ENCODE data around the gene ZNF764. TPM values are rescaled to one million over a fixed set of nuclear protein-coding genes. Genes with fewer than 3 reads are reported as not detected.

ZNF764 gene
- total and polyA plus RNA-seq, 9 of the 15 experiments (the other 6 are each of a cell fraction or from before 2014, with no cell fraction given), result 0.69 to 10.1 (median 4.1) TPM

DNA sequence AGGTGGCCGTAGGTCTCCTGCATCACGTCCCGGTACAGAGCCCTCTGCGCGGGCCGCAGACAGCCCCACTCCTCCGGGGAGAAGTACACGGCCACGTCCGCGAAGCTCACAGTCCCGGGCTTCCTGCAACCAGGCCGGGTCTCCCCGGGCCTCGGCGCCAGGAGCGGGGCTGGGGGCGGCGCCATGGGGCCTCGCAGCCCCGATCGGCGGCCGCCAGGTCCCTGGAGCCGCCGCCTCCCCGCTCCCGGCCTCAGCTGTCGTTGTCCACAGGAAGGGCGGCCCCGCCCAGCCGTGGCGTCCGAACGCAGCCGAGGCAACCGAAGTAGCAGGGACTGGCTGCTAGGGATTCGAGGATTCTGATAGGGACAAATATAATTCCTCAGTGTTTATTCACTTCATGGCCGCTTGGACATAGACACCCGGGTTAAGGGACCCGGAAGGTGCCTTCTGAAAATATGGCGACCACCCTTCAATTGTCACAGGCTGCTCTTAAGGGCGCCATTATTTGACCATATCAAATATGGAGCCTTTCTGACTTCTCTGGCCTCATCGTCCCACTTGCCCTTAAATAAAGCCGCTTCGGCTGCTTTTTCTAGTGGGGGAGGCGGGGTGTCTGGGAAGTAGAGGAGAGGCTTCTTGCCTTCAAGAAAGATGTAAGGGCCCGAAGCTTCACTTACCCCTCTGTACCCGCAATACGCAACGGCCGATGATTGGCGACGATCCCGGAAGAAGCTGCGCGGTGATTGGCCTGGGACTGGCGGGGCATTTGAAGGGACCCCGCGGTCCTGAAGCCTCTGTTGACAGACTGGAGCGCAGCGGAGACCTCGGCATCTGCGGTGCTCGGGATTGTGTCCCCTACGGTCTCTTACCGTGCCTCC lies 13.5 kb upstream of the ZNF764 start, which contains the start of gene ZNF688 (continued):
- TF ChIP-seq SUPT5H (IDR thresholded peaks at IDR 0.05) (peak; percentile 61), ZNF3 (CRISPR knock-in tag; IDR thresholded peaks at IDR 0.05) (no peak), POLR2A (conservative IDR thresholded peaks at IDR 0.05) (peak; percentile 80), FOXP1 (CRISPR knock-in tag; IDR thresholded peaks at IDR 0.05) (no peak), MYC (IDR thresholded peaks at IDR 0.05; ENCODE audit: low read depth, low read length) (no peak), MYC (CRISPR knock-in tag; IDR thresholded peaks at IDR 0.05; ENCODE audit: borderline replicate concordance, low read depth) (0 out of 2 replicates have a peak, but pooled peaks have one; percentile 16), ARNT (IDR thresholded peaks at IDR 0.05) (0 out of 4 replicates have a peak, but pooled peaks of 1 of the 2 experiments have one; percentile 56)
- TF ChIP-seq, protein P1, sequence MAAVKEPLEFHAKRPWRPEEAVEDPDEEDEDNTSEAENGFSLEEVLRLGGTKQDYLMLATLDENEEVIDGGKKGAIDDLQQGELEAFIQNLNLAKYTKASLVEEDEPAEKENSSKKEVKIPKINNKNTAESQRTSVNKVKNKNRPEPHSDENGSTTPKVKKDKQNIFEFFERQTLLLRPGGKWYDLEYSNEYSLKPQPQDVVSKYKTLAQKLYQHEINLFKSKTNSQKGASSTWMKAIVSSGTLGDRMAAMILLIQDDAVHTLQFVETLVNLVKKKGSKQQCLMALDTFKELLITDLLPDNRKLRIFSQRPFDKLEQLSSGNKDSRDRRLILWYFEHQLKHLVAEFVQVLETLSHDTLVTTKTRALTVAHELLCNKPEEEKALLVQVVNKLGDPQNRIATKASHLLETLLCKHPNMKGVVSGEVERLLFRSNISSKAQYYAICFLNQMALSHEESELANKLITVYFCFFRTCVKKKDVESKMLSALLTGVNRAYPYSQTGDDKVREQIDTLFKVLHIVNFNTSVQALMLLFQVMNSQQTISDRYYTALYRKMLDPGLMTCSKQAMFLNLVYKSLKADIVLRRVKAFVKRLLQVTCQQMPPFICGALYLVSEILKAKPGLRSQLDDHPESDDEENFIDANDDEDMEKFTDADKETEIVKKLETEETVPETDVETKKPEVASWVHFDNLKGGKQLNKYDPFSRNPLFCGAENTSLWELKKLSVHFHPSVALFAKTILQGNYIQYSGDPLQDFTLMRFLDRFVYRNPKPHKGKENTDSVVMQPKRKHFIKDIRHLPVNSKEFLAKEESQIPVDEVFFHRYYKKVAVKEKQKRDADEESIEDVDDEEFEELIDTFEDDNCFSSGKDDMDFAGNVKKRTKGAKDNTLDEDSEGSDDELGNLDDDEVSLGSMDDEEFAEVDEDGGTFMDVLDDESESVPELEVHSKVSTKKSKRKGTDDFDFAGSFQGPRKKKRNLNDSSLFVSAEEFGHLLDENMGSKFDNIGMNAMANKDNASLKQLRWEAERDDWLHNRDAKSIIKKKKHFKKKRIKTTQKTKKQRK (IDR thresholded peaks at IDR 0.05; ENCODE audit: borderline replicate concordance, low read depth, low read length), result no peak
- TF ChIP-seq, protein P2, sequence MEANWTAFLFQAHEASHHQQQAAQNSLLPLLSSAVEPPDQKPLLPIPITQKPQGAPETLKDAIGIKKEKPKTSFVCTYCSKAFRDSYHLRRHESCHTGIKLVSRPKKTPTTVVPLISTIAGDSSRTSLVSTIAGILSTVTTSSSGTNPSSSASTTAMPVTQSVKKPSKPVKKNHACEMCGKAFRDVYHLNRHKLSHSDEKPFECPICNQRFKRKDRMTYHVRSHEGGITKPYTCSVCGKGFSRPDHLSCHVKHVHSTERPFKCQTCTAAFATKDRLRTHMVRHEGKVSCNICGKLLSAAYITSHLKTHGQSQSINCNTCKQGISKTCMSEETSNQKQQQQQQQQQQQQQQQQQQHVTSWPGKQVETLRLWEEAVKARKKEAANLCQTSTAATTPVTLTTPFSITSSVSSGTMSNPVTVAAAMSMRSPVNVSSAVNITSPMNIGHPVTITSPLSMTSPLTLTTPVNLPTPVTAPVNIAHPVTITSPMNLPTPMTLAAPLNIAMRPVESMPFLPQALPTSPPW (CRISPR knock-in tag; IDR thresholded peaks at IDR 0.05), result peak; percentile 83
- TF ChIP-seq, protein P3, sequence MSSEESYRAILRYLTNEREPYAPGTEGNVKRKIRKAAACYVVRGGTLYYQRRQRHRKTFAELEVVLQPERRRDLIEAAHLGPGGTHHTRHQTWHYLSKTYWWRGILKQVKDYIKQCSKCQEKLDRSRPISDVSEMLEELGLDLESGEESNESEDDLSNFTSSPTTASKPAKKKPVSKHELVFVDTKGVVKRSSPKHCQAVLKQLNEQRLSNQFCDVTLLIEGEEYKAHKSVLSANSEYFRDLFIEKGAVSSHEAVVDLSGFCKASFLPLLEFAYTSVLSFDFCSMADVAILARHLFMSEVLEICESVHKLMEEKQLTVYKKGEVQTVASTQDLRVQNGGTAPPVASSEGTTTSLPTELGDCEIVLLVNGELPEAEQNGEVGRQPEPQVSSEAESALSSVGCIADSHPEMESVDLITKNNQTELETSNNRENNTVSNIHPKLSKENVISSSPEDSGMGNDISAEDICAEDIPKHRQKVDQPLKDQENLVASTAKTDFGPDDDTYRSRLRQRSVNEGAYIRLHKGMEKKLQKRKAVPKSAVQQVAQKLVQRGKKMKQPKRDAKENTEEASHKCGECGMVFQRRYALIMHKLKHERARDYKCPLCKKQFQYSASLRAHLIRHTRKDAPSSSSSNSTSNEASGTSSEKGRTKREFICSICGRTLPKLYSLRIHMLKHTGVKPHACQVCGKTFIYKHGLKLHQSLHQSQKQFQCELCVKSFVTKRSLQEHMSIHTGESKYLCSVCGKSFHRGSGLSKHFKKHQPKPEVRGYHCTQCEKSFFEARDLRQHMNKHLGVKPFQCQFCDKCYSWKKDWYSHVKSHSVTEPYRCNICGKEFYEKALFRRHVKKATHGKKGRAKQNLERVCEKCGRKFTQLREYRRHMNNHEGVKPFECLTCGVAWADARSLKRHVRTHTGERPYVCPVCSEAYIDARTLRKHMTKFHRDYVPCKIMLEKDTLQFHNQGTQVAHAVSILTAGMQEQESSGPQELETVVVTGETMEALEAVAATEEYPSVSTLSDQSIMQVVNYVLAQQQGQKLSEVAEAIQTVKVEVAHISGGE (CRISPR knock-in tag; IDR thresholded peaks at IDR 0.05), result peak in 2 of 3 experiments; percentile 25 to 78; a peak in 3 of 6 replicates
- TF ChIP-seq, protein P4, sequence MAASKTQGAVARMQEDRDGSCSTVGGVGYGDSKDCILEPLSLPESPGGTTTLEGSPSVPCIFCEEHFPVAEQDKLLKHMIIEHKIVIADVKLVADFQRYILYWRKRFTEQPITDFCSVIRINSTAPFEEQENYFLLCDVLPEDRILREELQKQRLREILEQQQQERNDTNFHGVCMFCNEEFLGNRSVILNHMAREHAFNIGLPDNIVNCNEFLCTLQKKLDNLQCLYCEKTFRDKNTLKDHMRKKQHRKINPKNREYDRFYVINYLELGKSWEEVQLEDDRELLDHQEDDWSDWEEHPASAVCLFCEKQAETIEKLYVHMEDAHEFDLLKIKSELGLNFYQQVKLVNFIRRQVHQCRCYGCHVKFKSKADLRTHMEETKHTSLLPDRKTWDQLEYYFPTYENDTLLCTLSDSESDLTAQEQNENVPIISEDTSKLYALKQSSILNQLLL (CRISPR knock-in tag; IDR thresholded peaks at IDR 0.05; ENCODE audit: borderline replicate concordance), result no peak
- TF ChIP-seq, protein P5, sequence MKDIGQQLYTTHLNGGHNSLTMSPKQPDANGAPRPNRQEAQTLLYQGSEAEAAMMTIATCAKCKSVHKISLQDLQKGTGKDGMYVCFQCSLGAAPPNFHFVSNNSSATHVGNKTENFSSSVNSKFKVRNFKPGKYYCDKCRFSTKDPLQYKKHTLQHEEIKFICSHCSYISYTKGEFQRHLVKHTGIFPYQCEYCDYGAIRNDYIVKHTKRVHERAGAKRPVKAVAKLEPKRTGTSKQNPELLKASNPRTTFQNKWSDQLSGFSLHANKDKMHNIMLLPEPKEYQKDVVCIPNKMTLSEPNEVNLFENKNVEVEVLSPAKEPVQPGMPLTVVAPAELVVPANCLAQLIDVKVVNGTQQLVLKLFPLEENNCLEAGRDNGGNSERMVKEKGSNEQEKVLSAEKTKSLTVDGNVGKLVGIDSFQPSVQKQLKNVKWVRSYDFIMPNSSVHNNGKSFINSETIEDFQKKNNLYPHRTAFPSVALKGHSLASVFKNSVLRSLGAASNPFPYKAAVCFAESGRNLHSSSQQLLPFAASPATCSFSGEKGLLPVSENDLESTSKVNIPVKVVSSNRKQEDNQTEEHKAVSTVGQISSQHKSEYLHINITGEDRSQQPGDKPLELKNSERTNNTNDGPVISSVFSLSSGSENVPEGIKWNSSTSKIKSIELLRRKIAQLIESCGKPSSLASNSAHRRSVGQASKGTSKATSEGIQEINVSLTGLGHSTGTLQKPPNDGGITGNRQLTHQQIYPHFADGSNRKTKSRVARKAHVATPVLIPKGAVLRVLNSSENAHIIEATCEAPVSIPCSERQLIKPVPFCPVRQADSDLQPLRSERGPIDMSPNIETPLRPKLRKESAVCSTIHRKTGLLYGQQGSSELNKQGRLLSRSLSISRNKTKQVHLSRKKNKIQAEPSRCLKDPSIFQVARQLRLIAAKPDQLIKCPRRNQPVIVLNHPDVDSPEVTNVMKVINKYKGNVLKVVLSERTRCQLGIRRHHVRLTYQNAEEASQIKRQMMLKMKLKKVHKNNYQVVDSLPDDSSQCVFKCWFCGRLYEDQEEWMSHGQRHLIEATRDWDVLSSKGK (CRISPR knock-in tag; IDR thresholded peaks at IDR 0.05), result no peak

All from K562 (cell line).